A673 (cell line): Measurements from ENCODE around the gene RBP2.

Experiments used
- CTCF ChIP-seq: fragments of 300-800, 200-600 bp; sonication (generic); conservative IDR thresholded peaks from 2 replicates; pipeline ENCODE4 v1.5.1; 2017; ENCODE audit warnings: low read depth, mild to moderate bottlenecking, antibody characterized with exemption, low read length, moderate library complexity, mixed read lengths
- EZH2 ChIP-seq: fragments of 200-600 bp; sonication (generic); IDR thresholded peaks from 2 replicates; pipeline ENCODE4 v1.6.1; 2017; ENCODE audit warnings: borderline replicate concordance, low read depth, mild to moderate bottlenecking, mixed read lengths, antibody characterized with exemption, low read length; ENCODE audit not compliant: poor library complexity, severe bottlenecking

- TF ChIP-seq CTCF (no peak), EZH2 (no peak)
These were observed 10.7 kb downstream of the RBP2 start for GRCh38 chr3:139465636-139466035.
